Hematopoietic multipotent progenitor cell treated with erythropoietin and hydrocortisone succinate and interleukin-3 and kit ligand, for 17 days (in vitro differentiated cells): ENCODE results near the gene DPEP1.
A peak's percentile ranks its signal among the peaks of the same experiment; 100 is the strongest.

Source experiments
- DNase-seq: peaks from one replicate; pipeline ENCODE4 v3.0.0-alpha.2; 2015; ENCODE audit warnings: low spot score

The DPEP1 gene

GRCh38 chr16:89599451-89599858, 14.0 kb upstream of the DPEP1 start:
- DNase-seq: no peak

GRCh38 chr16:89599902-89600301, 13.5 kb upstream of the DPEP1 start:
- no peak for DNase-seq

- no peak for DNase-seq
Observed at GRCh38 chr16:89600427-89600826, 13.0 kb upstream of the DPEP1 start.

- DNase-seq: no peak
Observed at GRCh38 chr16:89600956-89601355, 12.5 kb upstream of the DPEP1 start.

GRCh38 chr16:89601906-89602272, 11.6 kb upstream of the DPEP1 start:
- no peak for DNase-seq

GRCh38 chr16:89602273-89602951, 11.0 kb upstream of the DPEP1 start:
- DNase-seq: no peak

GRCh38 chr16:89602952-89603590, 10.4 kb upstream of the DPEP1 start:
- no peak for DNase-seq

- DNase-seq: no peak
Observed at GRCh38 chr16:89604764-89605163, 8.7 kb upstream of the DPEP1 start.

GRCh38 chr16:89605186-89605970, 8.1 kb upstream of the DPEP1 start:
- DNase-seq: no peak

GRCh38 chr16:89606006-89606405, 7.4 kb upstream of the DPEP1 start:
- no peak for DNase-seq

GRCh38 chr16:89607453-89607852, 6.0 kb upstream of the DPEP1 start:
- DNase-seq: no peak

GRCh38 chr16:89607937-89608740, 5.3 kb upstream of the DPEP1 start:
- no peak for DNase-seq

- no peak for DNase-seq
Observed at GRCh38 chr16:89610108-89610453, 3.4 kb upstream of the DPEP1 start.

GRCh38 chr16:89612415-89613166, 851 bp upstream of the DPEP1 start:
- DNase-seq: no peak

GRCh38 chr16:89613954-89614459, 565 bp downstream of the DPEP1 start:
- no peak for DNase-seq

- no peak for DNase-seq
Observed at GRCh38 chr16:89615176-89615575, 1.7 kb downstream of the DPEP1 start.

- peak; percentile 22 for DNase-seq
Observed at GRCh38 chr16:89615596-89616090, 2.2 kb downstream of the DPEP1 start.

GRCh38 chr16:89616623-89617022, 3.2 kb downstream of the DPEP1 start:
- no peak for DNase-seq

GRCh38 chr16:89617036-89617435, 3.6 kb downstream of the DPEP1 start:
- DNase-seq: no peak

- DNase-seq: no peak
Observed at GRCh38 chr16:89618109-89618998, 4.9 kb downstream of the DPEP1 start.
